HG03045 (cell line): ENCODE results near the gene PRR12.

Source experiments
- ATAC-seq: cut with Tn5 transposase; IDR thresholded peaks from one replicate; pipeline ENCODE4 v1.9.1; 2021; ENCODE audit warnings: mild to moderate bottlenecking, moderate library complexity; ENCODE audit not compliant: unreplicated experiment

Gene PRR12

GRCh38 chr19:49591731-49592485 is 926 bp downstream of the PRR12 start:
- ATAC-seq = no peak

DNA sequence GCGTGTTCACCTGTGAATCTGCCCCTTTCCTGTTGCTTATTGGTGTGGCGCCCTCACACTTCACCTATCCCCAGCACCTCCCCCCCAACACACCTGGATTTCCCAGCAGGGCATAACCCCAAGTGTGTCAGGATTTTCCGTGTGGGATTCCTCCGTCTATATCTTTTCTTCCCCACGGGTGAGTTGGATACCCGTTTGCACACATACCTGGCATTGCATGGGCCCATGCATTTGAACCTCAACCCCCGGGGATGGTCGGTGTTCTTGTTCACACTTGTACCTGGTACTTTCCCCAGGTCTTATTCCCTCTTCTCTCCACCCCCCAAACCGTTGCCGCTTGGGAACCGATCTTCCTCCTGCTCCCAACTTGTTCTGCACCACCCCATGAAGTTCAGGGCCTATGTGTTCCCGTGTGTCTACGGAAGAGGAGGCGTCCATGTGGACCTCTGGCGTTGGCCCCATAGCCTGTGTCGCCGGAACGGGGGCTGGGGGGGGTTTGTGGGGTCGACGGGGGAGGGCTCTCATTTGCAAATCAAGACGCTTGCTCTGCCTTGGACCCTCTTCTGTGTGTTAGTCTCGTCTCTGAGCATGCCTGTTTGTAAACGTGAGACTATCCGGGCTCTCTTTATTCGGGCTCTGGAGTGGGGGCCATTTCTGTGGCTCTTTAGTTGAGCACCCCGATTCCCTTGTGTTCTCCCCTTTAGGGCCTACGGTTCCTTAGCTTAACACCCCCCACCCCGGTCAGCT is 1.7 kb downstream of the PRR12 start:
- ATAC-seq = no peak

- ATAC-seq = peak; percentile 49
These were observed 2.5 kb downstream of the PRR12 start for GRCh38 chr19:49593233-49594113.

DNA sequence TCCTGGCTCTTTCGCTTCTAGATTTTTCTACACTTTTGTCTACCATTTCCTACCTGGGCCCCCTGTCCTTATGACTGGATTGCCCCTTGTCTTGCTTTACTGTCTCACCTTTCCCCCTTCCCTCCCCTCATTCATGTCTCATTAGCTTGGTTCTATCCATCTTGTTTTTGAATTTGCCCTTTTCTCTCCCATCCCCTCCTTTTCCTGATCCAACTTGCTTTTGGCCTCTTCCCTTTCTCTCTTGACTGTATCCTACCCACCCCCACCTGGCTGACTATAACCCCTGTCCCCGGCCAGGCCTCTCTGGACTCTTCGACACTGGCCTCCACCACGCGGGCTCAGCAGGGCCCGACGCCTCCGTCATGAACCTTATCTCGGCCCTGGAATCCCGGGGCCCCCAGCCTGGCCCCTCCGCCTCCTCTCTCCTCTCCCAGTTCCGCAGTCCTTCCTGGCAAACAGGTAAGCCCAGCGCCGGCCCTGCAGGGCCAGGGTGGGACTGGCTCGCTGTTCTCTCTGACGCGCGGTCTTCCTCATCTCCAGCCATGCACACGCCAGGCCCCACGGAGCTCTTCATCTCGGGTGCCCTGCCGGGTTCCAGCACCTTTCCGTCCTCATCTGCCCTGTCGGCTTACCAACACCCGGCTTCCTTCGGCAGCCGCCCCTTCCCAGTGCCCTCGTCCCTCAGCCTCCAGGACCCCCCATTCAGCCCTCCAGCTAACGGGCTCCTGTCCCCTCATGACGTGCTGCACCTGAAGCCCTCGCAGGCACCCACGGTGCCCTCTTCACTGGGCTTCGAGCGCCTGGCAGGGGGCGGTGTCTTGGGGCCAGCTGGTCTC is 3.4 kb downstream of the PRR12 start:
- no peak for ATAC-seq

DNA sequence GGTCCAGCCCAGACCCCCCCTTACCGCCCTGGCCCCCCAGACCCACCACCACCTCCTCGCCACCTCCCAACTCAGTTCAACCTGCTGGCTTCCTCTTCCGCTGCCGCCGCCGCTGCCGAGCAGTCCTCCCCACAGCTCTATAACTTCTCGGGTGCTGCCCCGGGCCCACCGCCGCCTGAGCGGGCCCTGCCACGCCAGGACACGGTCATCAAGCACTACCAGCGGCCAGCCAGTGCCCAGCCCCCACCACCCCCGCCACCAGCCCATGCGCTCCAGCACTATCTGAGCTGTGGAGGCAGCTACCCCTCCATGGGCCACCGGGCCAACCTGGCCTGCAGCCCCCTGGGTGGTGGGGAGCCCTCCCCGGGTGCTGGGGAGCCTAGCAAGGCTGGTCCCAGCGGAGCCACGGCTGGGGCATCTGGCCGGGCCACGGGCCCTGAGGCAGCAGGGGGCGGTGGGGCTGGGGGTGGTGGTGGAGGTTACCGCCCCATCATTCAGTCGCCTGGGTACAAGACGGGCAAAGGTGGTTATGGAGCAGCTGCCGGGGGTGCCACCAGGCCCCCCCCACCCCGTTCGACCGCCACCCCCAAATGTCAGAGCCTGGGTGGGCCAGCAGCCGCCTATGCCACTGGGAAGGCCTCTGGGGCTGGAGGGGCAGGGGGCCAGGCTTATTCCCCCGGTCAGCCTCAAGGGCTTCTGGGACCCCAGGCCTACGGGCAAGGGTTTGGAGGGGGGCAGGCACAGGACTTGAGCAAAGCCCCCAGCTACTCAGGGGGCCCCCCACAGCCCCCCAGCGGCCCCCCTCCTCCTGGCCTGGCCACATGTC is 4.2 kb downstream of the PRR12 start:
- no peak for ATAC-seq

DNA sequence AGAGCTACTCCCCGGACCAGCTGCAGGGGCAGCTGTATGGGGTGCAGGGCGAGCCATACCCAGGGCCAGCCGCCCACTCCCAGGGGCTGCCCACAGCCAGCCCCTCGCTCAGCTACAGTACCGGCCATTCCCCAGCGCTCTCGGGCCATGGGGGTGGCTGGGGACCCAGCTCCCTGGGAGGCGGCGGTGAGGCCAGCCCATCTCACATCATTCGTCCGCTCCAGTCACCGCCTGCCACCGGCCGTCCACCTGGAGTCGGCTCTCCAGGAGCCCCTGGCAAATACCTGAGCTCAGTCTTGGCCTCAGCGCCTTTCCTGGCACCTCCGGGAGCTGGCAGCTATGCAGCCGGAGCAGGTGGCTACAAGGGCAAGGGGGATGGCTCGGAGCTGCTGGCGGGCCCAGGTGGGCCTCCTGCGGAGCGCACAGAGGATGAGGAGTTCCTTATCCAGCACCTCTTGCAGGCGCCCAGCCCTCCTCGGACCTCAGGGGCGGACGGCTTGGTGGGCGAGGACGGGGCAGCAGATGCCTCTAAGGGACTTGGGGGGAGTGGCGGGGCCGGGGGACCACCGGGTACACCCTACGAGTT is 4.9 kb downstream of the PRR12 start:
- no peak for ATAC-seq

DNA sequence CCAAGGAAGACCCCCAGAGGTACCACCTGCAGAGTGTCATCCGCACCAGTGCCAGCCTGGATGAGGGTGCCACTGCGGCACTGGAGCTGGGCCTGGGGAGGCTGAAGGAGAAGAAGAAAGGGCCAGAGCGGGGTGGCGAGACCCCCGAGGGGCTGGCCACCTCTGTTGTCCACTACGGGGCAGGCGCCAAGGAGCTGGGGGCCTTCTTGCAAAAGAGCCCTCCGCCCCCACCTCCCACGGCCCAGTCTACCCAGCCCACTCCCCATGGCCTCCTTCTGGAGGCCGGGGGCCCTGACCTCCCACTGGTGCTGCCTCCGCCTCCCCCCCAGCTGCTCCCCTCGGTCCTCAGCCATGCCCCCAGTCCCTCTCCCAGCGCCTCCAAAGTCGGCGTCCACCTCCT is 5.4 kb downstream of the PRR12 start:
- no peak for ATAC-seq

- ATAC-seq = no peak
These were observed 6.1 kb downstream of the PRR12 start for GRCh38 chr19:49596954-49597702.

- no peak for ATAC-seq
These were observed 6.7 kb downstream of the PRR12 start for GRCh38 chr19:49597703-49597974.

- no peak for ATAC-seq
These were observed 8.7 kb downstream of the PRR12 start for GRCh38 chr19:49599378-49600295.

- no peak for ATAC-seq
These were observed 10.6 kb downstream of the PRR12 start for GRCh38 chr19:49601482-49602038.

GRCh38 chr19:49602806-49603205 is 11.8 kb downstream of the PRR12 start:
- ATAC-seq = no peak

DNA sequence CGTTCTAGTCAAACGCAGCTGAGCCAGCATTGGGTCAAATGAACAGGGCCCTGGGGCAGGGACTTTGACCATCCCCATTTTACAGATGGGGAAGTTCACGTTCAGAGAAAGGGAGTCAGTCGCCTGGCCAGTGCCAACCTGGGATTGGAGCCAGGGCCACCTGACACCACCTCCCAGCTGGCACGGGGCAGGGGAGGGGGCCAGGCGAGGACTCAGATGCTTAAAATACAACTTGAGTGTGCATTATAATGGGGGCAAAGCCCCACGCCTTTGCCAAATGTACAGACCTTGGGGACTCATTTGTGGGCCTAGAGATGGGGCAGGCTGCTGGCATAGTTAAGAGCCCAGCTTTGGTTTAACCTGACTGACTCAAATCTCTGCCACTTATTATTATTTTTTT is 14.6 kb downstream of the PRR12 start:
- ATAC-seq = no peak

- ATAC-seq = no peak
These were observed 18.6 kb downstream of the PRR12 start for GRCh38 chr19:49609499-49610092.

- ATAC-seq = no peak
These were observed 22.4 kb downstream of the PRR12 start for GRCh38 chr19:49613374-49613773.

DNA sequence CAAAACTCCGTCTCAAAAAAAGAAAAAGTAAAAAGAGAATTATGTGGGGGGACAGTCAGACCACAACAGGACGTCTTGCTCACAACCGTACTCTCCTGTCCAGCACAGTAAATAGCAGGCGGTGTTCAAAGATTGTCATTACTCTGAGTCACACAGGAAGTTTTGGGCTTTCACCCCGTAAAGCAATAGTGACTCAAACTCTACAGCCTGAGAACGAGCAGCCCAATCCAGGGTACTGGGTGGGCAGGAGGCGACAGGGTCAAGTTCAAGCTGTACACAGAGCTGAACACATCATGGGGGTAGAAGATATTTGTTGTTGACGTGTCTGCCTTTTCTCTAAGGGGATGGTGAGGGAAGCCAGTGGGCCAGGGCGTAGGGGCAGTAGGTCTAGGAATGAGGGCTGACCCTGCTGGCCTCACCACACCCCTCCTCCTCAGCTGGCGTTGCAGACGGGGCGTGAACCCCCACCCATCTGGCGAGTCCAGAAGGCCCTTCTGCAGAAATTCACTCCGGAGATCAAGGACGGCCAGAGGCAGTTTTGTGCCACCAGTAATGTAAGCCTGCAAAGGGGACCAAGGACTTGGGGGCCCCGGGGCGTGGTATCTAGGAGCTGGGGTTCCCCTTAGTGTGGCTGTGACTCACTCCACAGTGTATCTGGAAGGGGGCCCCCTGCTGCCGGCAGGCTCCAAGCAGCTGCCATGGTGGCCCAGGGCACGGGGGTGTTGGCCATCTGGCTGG is 23.3 kb downstream of the PRR12 start:
- no peak for ATAC-seq
